Pancreas (tissue), 10 donors: ENCODE data around the gene DHRS4. TPM values are rescaled to one million over a fixed set of nuclear protein-coding genes. Genes with fewer than 3 reads are reported as not detected.
"Not testable (repeated sequence)": the region's sequence is repeated elsewhere in the genome, so short reads cannot be mapped to it uniquely, and the experiment has no call there.

ENCODE experiments used
- ATAC-seq, 4 donors: fragments of 200-7000 bp; cut with Tn5 transposase; one replicate each; pipeline versions ENCODE4 v1.8.0 to v1.9.1; 2020; ENCODE audit warnings: mild to moderate bottlenecking in 4 of 4, moderate library complexity in 4 of 4
- DNase-seq, 6 donors: peaks; one replicate each; pipeline ENCODE4 v3.0.0-alpha.2; 2020
- FAIRE-seq: peaks from 2 replicates; lab custom pipeline; 2012; peaks lifted over from hg19 to GRCh38; lab: Jason Lieb, UNC
- H3K27ac ChIP-seq, 4 donors: fragments of 200-600 bp; sonication (generic); 1 replicate in 3 of 4; 2 replicates in 1 of 4; pipeline versions ENCODE4 v1.5.0 to v1.8.0; 2020
- H3K27me3 ChIP-seq, 4 donors: fragments of 200-600 bp; one replicate each; pipeline ENCODE4 v1.8.0; 2021
- H3K36me3 ChIP-seq, 3 donors: fragments of 200-600 bp; sonication (generic) in 1 of 3; one replicate each; pipeline versions ENCODE4 v1.5.0 to v1.8.0; 2020 to 2021
- H3K4me1 ChIP-seq, 3 donors: fragments of 200-600 bp; one replicate each; pipeline ENCODE4 v1.8.0; 2021
- H3K4me3 ChIP-seq, 4 donors: fragments of 200-600 bp; sonication (generic) in 2 of 4; one replicate each; pipeline versions ENCODE4 v1.5.0 to v1.8.0; 2020 to 2021
- H3K9me3 ChIP-seq, 4 donors: fragments of 200-600 bp; one replicate each; pipeline ENCODE4 v1.8.0; 2021
- WGBS, 2 donors: extraction: QIAGEN DNeasy Blood & Tissue Kit; methylation state at CpG; one replicate each; pipeline ENCODE4 v1.1.7; 2013; 5-methylcytosine and 5-hydroxymethylcytosine counted together
- intact Hi-C, 3 donors: fragments of 100-400 bp; cut with DNase I; formaldehyde crosslinking; loops; one replicate each; pipeline versions ENCODE4 v1.11.1 to v1.14.2; 2022
- polyA plus RNA-seq, 2 donors: library from polyadenylated mRNA; stranded (reverse); fragments of 200-250 nt; gene quantifications; one replicate each; pipeline ENCODE4 v1.2.3, GENCODE V29; 2013
- total RNA-seq, 6 donors: library from RNA; stranded (reverse); fragmentation: NEBNext Ultra II Directional in 4 of 6; extraction: Animal tissue kit (Norgen Biotek cat#: 25700) in 4 of 6; gene quantifications; one replicate each; pipeline versions ENCODE4 v1.2.1 to v1.2.4, GENCODE V29; 2021 to 2023
- TF ChIP-seq, protein P1 (sequence below), 4 donors: fragments of 200-600 bp; sonication (generic) in 3 of 4; IDR thresholded peaks; one replicate each; pipeline versions ENCODE4 v1.5.0 to v1.8.0; 2021; ENCODE audit warnings: antibody characterized with exemption in 4 of 4
- donor health status: healthy with polysubstance abuse.
- donor health status: DM: no; HTN: no; CAD: no; lungs with moderate emphysema.
- donor health status: DM: no; HTN: no; CAD: no.
- donor health status: control.
- donor health status: control.
- donor health status: Bipolar disorder and iron deficiency.
- donor health status: DM: yes; HTN: yes; CAD: no.
- donor health status: DM: no; HTN: no; CAD: no.
- donor health status: DM: no; HTN: no; CAD: no.
- donor health status: DM: yes; HTN: yes; CAD: no.

Gene DHRS4
- total and polyA plus RNA-seq, 8 donors: 10.8 to 27.7 (median 14.8) TPM

DNA sequence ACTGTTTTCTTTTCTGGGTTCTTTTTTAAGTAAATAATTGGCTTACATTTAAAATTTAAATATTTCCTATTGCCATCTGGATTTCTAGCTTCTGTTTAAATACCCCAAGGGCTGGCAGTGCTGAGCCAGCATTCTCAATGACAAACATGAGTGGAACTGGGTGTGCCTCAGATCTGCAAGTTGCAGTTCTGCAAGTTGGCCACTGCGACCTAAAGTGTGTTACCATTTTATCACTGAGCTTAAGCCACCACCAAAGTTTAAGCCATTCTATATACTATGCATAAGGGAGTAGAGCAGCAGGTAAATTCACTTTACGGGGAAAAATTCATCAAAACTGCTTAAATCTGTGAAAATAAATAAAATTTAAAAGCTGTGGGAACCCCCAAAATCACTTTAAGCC, 23.6 kb downstream of the DHRS4 start:
- 43 to 48% methylated on average over 2 of the region's 2 CpGs for WGBS, 2 donors
- H3K4me3 ChIP-seq, FAIRE-seq, H3K9me3 ChIP-seq, H3K27ac ChIP-seq, H3K27me3 ChIP-seq, H3K4me1 ChIP-seq, intact Hi-C loops, H3K36me3 ChIP-seq: not testable (repeated sequence)
- TF ChIP-seq, protein P1, sequence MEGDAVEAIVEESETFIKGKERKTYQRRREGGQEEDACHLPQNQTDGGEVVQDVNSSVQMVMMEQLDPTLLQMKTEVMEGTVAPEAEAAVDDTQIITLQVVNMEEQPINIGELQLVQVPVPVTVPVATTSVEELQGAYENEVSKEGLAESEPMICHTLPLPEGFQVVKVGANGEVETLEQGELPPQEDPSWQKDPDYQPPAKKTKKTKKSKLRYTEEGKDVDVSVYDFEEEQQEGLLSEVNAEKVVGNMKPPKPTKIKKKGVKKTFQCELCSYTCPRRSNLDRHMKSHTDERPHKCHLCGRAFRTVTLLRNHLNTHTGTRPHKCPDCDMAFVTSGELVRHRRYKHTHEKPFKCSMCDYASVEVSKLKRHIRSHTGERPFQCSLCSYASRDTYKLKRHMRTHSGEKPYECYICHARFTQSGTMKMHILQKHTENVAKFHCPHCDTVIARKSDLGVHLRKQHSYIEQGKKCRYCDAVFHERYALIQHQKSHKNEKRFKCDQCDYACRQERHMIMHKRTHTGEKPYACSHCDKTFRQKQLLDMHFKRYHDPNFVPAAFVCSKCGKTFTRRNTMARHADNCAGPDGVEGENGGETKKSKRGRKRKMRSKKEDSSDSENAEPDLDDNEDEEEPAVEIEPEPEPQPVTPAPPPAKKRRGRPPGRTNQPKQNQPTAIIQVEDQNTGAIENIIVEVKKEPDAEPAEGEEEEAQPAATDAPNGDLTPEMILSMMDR (IDR thresholded peaks at IDR 0.05): peak; percentile 5 to 28 (median 18)
- ATAC-seq (peak in 3 of 4 donors; percentile 88 to 93 (median 92)), DNase-seq (peak in 1 of 6 donors; percentile 26)

DNA sequence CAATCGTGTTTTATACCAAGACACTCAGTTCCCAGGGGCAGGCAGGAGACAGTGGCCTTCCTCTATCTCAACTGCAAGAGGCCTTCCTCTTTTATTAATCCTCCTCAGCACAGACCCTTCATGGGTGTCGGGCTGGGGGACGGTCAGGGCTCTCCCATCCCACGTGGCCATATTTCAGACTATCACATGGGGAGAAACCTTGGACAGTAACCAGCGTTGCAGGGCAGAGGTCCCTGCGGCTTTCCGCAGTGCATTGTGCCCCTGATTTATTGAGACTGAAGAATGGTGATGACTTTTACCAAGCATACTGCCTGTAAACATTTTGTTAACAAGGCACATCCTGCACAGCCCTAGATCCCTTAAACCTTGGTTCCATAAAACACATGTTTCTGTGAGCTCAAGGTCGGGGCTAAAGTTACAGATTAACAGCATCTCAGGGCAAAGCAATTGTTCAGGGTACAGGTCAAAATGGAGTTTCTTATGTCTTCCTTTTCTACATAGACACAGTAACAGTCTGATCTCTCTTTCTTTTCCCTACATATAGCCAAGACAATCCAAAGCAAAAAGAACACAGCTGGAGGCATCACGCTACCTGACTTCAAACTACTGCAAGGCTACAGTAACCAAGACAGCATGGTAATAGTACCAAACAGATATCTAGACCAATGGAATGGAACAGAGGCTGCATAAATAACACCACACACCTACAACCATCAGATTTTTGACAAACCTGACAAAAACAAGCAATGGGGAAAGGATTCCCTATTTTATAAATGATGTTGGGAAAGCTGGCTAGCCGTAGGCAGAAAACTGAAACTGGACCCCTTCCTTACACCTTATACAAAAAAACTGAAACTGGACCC, 28.6 kb downstream of the DHRS4 start:
- intact Hi-C loops, H3K27ac ChIP-seq: not testable (repeated sequence)

DNA sequence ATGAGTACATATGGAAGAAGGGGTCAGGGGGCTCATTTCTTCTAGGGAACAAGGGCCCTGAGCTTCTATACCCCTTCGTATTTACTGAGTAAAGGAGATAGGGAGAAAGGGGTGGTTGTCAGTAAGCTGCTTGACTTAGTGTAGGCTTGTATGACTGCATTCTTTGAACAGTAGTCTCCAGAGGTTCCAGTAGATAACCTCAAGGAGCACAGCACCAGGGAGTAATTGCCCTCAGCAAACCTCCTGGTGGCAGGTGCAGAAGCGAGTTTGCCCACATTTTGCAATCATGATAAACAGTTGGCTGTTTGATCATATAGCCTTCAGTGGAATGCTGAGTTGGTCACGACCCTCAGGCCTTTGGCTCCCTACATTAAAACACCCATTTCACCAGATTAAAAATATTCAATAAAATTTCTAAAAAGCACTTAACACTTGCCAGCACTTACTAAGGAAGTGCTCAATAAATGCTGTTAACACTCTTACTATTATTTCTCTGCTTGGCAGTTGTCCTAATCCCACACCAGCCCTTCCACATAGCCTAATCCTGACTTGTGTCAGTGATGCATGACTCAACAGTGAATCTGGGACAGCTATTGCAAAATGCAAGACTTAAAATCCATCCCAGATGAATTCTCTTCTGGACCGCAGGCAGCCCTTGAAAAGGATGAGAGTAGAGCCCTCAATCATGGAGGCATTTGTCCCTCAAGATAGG, 31.5 kb downstream of the DHRS4 start:
- H3K9me3 ChIP-seq: no peaks in the 10 kb centered on the region
- no peak overlapping the region for H3K27ac ChIP-seq
- intact Hi-C loops: no loop called here
- peaks cover 0 to 9% (median 0%) of the 10 kb centered on the region in 3 donors for H3K4me1 ChIP-seq
- no peaks in the 10 kb centered on the region for H3K36me3 ChIP-seq
- TF ChIP-seq, protein P1 (IDR thresholded peaks at IDR 0.05): no peak
- no peak for FAIRE-seq
- no peak for ATAC-seq
- no peak for DNase-seq
- WGBS, 2 donors: 62 to 65% methylated on average over 4 of the region's 4 CpGs
- no peak overlapping the region for H3K4me3 ChIP-seq
- H3K27me3 ChIP-seq: no peaks in the 10 kb centered on the region

More for the DNA sequence above, 28.6 kb downstream of the DHRS4 start:
- H3K4me3 ChIP-seq, H3K9me3 ChIP-seq, H3K27me3 ChIP-seq, H3K4me1 ChIP-seq, DNase-seq, FAIRE-seq, ATAC-seq, H3K36me3 ChIP-seq: not testable (repeated sequence)
- WGBS, 2 donors: 57% methylated on average over 10 of the region's 10 CpGs

DNA sequence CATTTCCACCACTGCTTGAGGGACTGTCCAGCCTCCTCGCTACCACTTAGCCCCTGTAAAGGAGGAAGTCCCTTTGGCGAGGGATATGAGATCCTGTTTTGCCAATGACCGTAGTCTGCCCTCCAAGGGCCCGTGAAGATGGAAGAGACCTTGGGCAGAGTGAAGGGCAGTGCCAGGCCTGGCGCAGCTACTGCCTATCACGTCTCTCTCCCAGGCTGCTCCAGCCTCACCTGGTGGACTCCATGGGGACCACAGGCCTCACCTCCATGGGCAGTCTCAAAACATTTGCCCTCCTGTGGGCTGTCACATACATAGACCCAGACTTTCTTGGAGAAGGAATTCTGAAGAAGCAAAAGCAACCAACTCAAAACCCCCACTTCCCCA, 34.6 kb downstream of the DHRS4 start:
- H3K4me1 ChIP-seq, H3K27me3 ChIP-seq, intact Hi-C loops, H3K36me3 ChIP-seq, FAIRE-seq, H3K9me3 ChIP-seq: not testable (repeated sequence)
- 27 to 36% methylated on average over 5 to 6 of the region's 6 CpGs for WGBS, 2 donors
- Histone ChIP-seq H3K4me3 (peak overlapping the region in 2 of 4 donors; percentile 42 to 50), H3K27ac (peak overlapping the region; percentile 17 to 74 (median 54))
- peak in 2 of 6 donors; percentile 27 to 55 for DNase-seq
- ATAC-seq: peak; percentile 38 to 53 (median 43)

DNA sequence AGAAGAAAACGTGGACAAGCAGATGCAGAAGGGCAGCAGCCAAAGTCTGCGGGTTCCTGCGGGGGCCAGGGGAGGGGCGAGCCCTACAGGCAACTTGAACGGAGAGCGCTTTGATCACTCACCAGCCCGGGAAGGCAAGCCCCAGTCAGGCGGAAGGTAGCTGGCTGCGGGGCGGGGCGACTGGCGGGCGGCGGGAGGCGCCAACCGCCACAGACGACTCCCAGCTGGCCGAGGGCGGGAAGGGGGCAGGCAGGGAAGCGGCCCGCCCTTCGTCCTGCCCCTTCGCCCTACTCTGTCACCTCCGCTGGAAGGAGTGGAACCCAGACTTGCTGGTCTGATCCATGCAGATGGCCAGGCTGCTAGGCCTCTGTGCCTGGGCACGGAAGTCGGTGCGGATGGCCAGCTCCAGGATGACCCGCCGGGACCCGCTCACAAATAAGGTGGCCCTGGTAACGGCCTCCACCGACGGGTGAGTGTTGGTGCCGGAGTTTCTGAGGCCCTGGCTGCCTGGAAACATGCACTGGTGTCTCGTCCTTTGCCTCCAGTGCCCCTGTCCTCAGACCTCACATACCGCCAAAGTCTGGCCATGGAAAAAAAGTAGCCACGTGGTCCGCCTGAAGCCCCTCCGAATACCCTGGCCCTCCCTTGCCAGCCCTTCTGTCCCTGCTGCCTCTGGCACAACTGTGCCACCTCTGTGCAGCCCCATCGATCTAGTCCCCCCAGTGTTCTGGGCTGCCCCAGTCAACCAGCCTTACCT, 35.2 kb downstream of the DHRS4 start, which contains the start of gene DHRS4L2:
Gene DHRS4L2 (plus strand): TSS at position 323 of the 757 bp plus-strand sequence. CDS start 19 bp downstream, at position 342.
- H3K27me3 ChIP-seq, FAIRE-seq, H3K9me3 ChIP-seq, H3K36me3 ChIP-seq, H3K4me1 ChIP-seq, intact Hi-C loops: not testable (repeated sequence)
- peak; percentile 98 for ATAC-seq
- peak; percentile 87 to 96 (median 91) for DNase-seq
- 4 to 9% methylated on average over 37 to 40 of the region's 40 CpGs for WGBS, 2 donors
- Histone ChIP-seq H3K4me3 (peak within 1 kb of the TSS; percentile 18 to 50 (median 30)), H3K27ac (peak within 1 kb of the TSS; percentile 17 to 74 (median 54))

DNA sequence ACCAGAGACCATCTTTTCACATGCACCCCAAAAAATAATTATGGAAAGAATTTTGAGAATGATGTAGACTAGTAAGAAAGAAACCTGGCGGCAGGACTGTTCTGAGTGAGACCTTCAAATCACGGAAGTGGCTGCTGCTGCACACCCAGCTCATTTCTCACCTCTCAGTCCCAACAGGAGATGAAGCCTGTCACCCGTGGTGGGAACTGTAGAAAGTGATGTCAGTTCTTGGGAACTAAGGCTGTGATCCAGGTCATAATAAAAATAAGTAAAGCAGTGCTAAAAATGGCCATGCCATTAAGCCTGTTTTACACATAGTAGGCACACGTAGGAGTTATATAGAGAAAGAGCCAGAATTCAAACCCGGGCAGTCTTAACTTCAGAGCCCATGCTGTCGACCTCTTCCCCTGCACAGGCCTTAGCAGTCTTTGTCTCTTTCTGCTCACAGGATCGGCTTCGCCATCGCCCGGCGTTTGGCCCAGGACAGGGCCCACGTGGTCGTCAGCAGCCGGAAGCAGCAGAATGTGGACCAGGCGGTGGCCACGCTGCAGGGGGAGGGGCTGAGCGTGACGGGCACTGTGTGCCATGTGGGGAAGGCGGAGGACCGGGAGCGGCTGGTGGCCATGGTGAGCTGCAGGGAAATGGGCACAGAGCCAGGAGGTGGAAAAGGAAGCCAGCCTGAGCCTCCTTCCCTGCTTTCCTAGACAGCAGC, 36.3 kb downstream of the DHRS4 start:
- FAIRE-seq, H3K27me3 ChIP-seq, H3K36me3 ChIP-seq, H3K4me1 ChIP-seq, H3K9me3 ChIP-seq, intact Hi-C loops: not testable (repeated sequence)
- 54 to 69% methylated on average over 18 to 21 of the region's 21 CpGs for WGBS, 2 donors
- ATAC-seq (peak; percentile 16 to 68 (median 41)), DNase-seq (peak; percentile 59 to 89 (median 72))
- peak overlapping the region in 2 of 4 donors; percentile 65 to 74 for H3K27ac ChIP-seq
- peak overlapping the region in 1 of 4 donors; percentile 50 for H3K4me3 ChIP-seq

DNA sequence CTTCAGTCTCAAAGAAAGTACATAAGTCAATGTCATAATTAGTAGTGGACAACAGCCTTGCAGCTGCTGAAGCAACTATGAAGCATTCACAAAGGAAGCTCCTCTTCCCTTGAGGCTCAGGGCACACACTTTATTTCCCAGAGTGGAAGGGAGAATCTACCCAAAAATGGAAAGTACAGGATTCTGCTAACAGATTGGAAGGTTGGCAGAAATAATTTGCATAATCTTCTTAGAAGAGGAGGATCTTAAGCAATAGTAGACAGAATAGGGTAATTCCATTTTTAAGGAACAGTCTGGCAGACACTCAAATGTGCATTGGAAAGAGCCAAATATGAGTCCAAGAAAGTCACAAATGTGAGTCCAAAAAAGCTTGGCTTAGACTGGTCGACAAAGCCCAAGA, 37.4 kb downstream of the DHRS4 start:
- H3K4me3 ChIP-seq, H3K9me3 ChIP-seq, H3K27me3 ChIP-seq, FAIRE-seq, H3K27ac ChIP-seq, intact Hi-C loops, ATAC-seq, H3K36me3 ChIP-seq, DNase-seq, H3K4me1 ChIP-seq: not testable (repeated sequence)
- WGBS, 2 donors: 95 to 100% methylated on average over 1 of the region's 1 CpG

DNA sequence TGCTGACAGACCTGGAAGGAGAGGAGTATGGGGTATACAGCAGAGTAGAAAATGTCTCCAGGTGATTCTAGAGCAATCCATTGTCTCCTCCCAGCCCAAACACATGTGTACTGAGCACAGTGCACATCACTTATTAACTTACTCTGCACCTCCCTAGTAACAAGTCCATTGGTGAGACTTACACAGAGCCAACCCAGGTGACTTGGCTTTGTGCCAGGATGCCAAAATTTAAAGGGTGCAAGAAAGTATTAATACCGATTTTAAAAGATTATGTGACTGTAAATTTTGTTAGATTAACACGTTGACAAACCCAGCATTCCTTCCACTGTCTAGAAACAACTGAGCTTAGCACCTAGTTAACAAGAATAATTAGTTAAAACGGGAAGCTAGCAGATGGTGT, 39.5 kb downstream of the DHRS4 start:
- FAIRE-seq, ATAC-seq, intact Hi-C loops, H3K36me3 ChIP-seq, DNase-seq, H3K4me3 ChIP-seq, H3K27me3 ChIP-seq, H3K9me3 ChIP-seq, H3K4me1 ChIP-seq, H3K27ac ChIP-seq: not testable (repeated sequence)
- WGBS, 2 donors: 56 to 64% methylated on average over 3 of the region's 3 CpGs

DNA sequence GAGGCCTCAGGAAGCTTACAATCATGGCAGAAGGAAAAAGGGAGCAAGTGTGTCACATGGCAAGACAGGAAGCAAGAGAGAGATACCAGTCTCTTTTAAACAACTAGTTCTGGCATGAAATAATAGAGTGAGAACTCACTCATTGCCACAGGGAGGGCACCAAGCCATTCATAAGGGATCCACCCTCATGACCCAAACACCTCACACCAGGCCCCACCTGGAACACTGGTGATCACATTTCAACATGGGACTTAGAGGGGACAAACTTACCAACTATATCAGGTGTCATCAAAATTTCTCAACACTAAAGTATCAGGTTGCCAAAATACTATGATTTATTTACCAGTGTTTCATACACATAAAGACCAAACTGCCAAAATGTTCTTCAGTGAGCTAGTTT, 42.4 kb downstream of the DHRS4 start:
- H3K36me3 ChIP-seq, FAIRE-seq, DNase-seq, H3K4me1 ChIP-seq, H3K4me3 ChIP-seq, ATAC-seq, H3K27me3 ChIP-seq, H3K9me3 ChIP-seq, H3K27ac ChIP-seq, intact Hi-C loops: not testable (repeated sequence)
